ENCODE measurements around the gene SFT2D3.

The SFT2D3 gene

DNA sequence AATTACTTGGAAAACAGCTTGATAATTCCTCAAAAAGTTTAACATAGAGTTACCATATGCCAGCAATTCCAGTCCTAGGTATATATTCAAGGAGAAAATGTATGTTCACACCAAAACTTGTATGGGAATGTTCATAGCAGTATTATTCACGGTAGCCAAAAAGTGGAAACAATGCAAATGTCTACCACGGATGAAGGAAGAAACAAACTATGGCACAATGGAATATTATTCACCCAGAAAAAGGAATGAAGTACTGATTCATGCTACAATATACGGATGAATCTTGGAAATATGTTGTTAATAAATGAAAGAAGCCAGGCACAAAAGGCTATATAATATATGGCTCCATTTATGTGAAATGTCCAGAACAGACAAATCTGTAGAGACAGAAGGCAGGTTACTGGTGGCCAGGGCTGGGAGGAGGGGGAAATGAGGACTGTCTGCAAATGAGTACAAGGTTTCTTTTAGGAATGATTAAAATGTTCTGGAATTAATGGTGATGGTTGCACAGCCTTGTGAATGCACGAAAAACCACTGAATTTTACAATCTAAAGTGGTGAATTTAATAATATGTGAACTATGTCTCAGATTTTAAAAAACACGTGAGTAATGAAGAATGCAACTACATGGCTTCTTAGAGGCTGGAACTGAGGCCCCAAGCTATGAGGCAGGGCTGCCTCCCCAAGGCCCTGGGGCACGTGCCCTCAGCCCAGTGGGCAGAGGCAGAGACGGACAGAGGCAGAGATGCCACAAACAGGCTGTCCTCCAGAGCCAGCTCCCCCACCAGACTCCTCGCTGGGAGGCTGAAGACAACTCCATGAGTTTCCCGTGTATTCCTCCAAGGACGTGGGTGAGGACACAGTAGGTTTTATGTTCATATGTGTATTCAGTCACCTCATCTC lies 31.0 kb upstream of the SFT2D3 start:
- no peak for DNase-seq (ENCODE audit: low read depth, low spot score)

GRCh38 chr2:127670957-127671290 lies 30.4 kb upstream of the SFT2D3 start:
- no peak for DNase-seq (ENCODE audit: low read depth, low spot score)
- TF ChIP-seq POLR2AphosphoS5 (IDR thresholded peaks at IDR 0.05; ENCODE audit: borderline replicate concordance, low read depth, low read length) (no peak), FOXP2 (optimal IDR thresholded peaks at IDR 0.05; ENCODE audit: control extremely low read depth, extremely low read length, insufficient read depth) (no peak), EZH2 (IDR thresholded peaks at IDR 0.05) (no peak)
- H3K4me3 ChIP-seq, result no peak overlapping the region
- H3K27ac ChIP-seq, result no peak overlapping the region
- H3K36me3 ChIP-seq (ENCODE audit: insufficient read depth, low read length), result no peaks in the 10 kb centered on the region
- no peak overlapping the region for H3K9ac ChIP-seq (ENCODE audit: insufficient read length)
- no peaks in the 10 kb centered on the region for H3K9me3 ChIP-seq (ENCODE audit: low read depth, low read length)

More for the DNA sequence above, 31.0 kb upstream of the SFT2D3 start:
- H3K36me3 ChIP-seq (ENCODE audit: insufficient read depth, low read length), result no peaks in the 10 kb centered on the region
- no peak for TF ChIP-seq EZH2 (IDR thresholded peaks at IDR 0.05)
- no peak for TF ChIP-seq FOXP2 (optimal IDR thresholded peaks at IDR 0.05; ENCODE audit: control extremely low read depth, extremely low read length, insufficient read depth)
- TF ChIP-seq POLR2AphosphoS5 (IDR thresholded peaks at IDR 0.05; ENCODE audit: borderline replicate concordance, low read depth, low read length), result no peak
- H3K27ac ChIP-seq, result no peak overlapping the region
- no peak overlapping the region for H3K4me3 ChIP-seq
- H3K9me3 ChIP-seq (ENCODE audit: low read depth, low read length), result no peaks in the 10 kb centered on the region
- no peak overlapping the region for H3K9ac ChIP-seq (ENCODE audit: insufficient read length)

GRCh38 chr2:127671557-127672302 lies 29.6 kb upstream of the SFT2D3 start:
- no peak for DNase-seq (ENCODE audit: low read depth, low spot score)
- Histone ChIP-seq H3K36me3 (ENCODE audit: insufficient read depth, low read length) (no peaks in the 10 kb centered on the region), H3K27ac (no peak overlapping the region), H3K9ac (ENCODE audit: insufficient read length) (no peak overlapping the region), H3K4me3 (no peak overlapping the region), H3K9me3 (ENCODE audit: low read depth, low read length) (no peaks in the 10 kb centered on the region)
- no peak for TF ChIP-seq FOXP2 (optimal IDR thresholded peaks at IDR 0.05; ENCODE audit: control extremely low read depth, extremely low read length, insufficient read depth)
- TF ChIP-seq EZH2 (IDR thresholded peaks at IDR 0.05), result no peak
- TF ChIP-seq POLR2AphosphoS5 (IDR thresholded peaks at IDR 0.05; ENCODE audit: borderline replicate concordance, low read depth, low read length), result no peak

GRCh38 chr2:127672341-127673224 lies 28.7 kb upstream of the SFT2D3 start:
- H3K9me3 ChIP-seq (ENCODE audit: low read depth, low read length), result no peaks in the 10 kb centered on the region
- no peak overlapping the region for H3K27ac ChIP-seq
- H3K36me3 ChIP-seq (ENCODE audit: insufficient read depth, low read length), result no peaks in the 10 kb centered on the region
- no peak for TF ChIP-seq FOXP2 (optimal IDR thresholded peaks at IDR 0.05; ENCODE audit: control extremely low read depth, extremely low read length, insufficient read depth)
- no peak for TF ChIP-seq EZH2 (IDR thresholded peaks at IDR 0.05)
- TF ChIP-seq POLR2AphosphoS5 (IDR thresholded peaks at IDR 0.05; ENCODE audit: borderline replicate concordance, low read depth, low read length), result no peak
- no peak for DNase-seq (ENCODE audit: low read depth, low spot score)
- no peak overlapping the region for H3K4me3 ChIP-seq
- no peak overlapping the region for H3K9ac ChIP-seq (ENCODE audit: insufficient read length)

- H3K4me3 ChIP-seq, result no peak overlapping the region; the same call in 1 of the 2 replicates
- H3K9me3 ChIP-seq (ENCODE audit: low read depth, low read length), result no peaks in the 10 kb centered on the region
- H3K9ac ChIP-seq (ENCODE audit: insufficient read length), result no peak overlapping the region
- no peak for DNase-seq (ENCODE audit: low read depth, low spot score)
- H3K36me3 ChIP-seq (ENCODE audit: insufficient read depth, low read length), result no peaks in the 10 kb centered on the region
- TF ChIP-seq EZH2 (IDR thresholded peaks at IDR 0.05) (no peak), POLR2AphosphoS5 (IDR thresholded peaks at IDR 0.05; ENCODE audit: borderline replicate concordance, low read depth, low read length) (no peak), FOXP2 (optimal IDR thresholded peaks at IDR 0.05; ENCODE audit: control extremely low read depth, extremely low read length, insufficient read depth) (no peak)
- H3K27ac ChIP-seq, result no peak overlapping the region
Measured at GRCh38 chr2:127673291-127674069, 27.8 kb upstream of the SFT2D3 start.

GRCh38 chr2:127674241-127675209 lies 26.8 kb upstream of the SFT2D3 start:
- Histone ChIP-seq H3K9ac (ENCODE audit: insufficient read length) (peak overlapping the region; percentile 60), H3K27ac (no peak overlapping the region), H3K9me3 (ENCODE audit: low read depth, low read length) (no peaks in the 10 kb centered on the region), H3K36me3 (ENCODE audit: insufficient read depth, low read length) (no peaks in the 10 kb centered on the region), H3K4me3 (peak overlapping the region; percentile 82)
- no peak for DNase-seq (ENCODE audit: low read depth, low spot score)
- TF ChIP-seq FOXP2 (optimal IDR thresholded peaks at IDR 0.05; ENCODE audit: control extremely low read depth, extremely low read length, insufficient read depth) (no peak), POLR2AphosphoS5 (IDR thresholded peaks at IDR 0.05; ENCODE audit: borderline replicate concordance, low read depth, low read length) (no peak)
